ENCODE results near the gene PARVB.

PARVB gene

GRCh38 chr22:44071781-44072326 lies 47.8 kb downstream of the PARVB start:
- no peak for DNase-seq (ENCODE audit: low read depth, low spot score)
- no peak overlapping the region for H3K4me3 ChIP-seq (ENCODE audit: low read depth, low read length)
- no peak for TF ChIP-seq CTCF (IDR thresholded peaks at IDR 0.05; ENCODE audit: low read depth, low read length)
- in situ Hi-C loops (cut with HindIII; ENCODE audit: low sequenced_read_pairs): no loop called here

- no peak for DNase-seq (ENCODE audit: low read depth, low spot score)
- TF ChIP-seq CTCF (IDR thresholded peaks at IDR 0.05; ENCODE audit: low read depth, low read length): no peak
- in situ Hi-C loops (cut with HindIII; ENCODE audit: low sequenced_read_pairs): no loop called here
- no peak overlapping the region for H3K4me3 ChIP-seq (ENCODE audit: low read depth, low read length)
Observed at GRCh38 chr22:44074337-44074984, 50.4 kb downstream of the PARVB start.

- DNase-seq (ENCODE audit: low read depth, low spot score): no peak
- in situ Hi-C loops (cut with HindIII; ENCODE audit: low sequenced_read_pairs): no loop called here
- H3K4me3 ChIP-seq (ENCODE audit: low read depth, low read length): no peak overlapping the region
- no peak for TF ChIP-seq CTCF (IDR thresholded peaks at IDR 0.05; ENCODE audit: low read depth, low read length)
Observed at GRCh38 chr22:44075022-44075421, 50.9 kb downstream of the PARVB start.

GRCh38 chr22:44075670-44076069 lies 51.6 kb downstream of the PARVB start:
- no peak overlapping the region for H3K4me3 ChIP-seq (ENCODE audit: low read depth, low read length)
- no peak for DNase-seq (ENCODE audit: low read depth, low spot score)
- TF ChIP-seq CTCF (IDR thresholded peaks at IDR 0.05; ENCODE audit: low read depth, low read length): no peak
- in situ Hi-C loops (cut with HindIII; ENCODE audit: low sequenced_read_pairs): no loop called here

GRCh38 chr22:44076825-44077224 lies 52.7 kb downstream of the PARVB start:
- in situ Hi-C loops (cut with HindIII; ENCODE audit: low sequenced_read_pairs): no loop called here
- H3K4me3 ChIP-seq (ENCODE audit: low read depth, low read length): no peak overlapping the region
- no peak for DNase-seq (ENCODE audit: low read depth, low spot score)
- TF ChIP-seq CTCF (IDR thresholded peaks at IDR 0.05; ENCODE audit: low read depth, low read length): no peak

- in situ Hi-C loops (cut with HindIII; ENCODE audit: low sequenced_read_pairs): no loop called here
- no peak overlapping the region for H3K4me3 ChIP-seq (ENCODE audit: low read depth, low read length)
- peak; percentile 94 for TF ChIP-seq CTCF (IDR thresholded peaks at IDR 0.05; ENCODE audit: low read depth, low read length)
- peak; percentile 66 for DNase-seq (ENCODE audit: low read depth, low spot score)
Observed at GRCh38 chr22:44080936-44081861, 57.1 kb downstream of the PARVB start.

Data from astrocyte of the spinal cord (primary cell).